Activated naive CD8-positive, alpha-beta T cell treated with anti-CD3 and anti-CD28 coated beads, Interleukin-2, amount 50 U/mL, for 16 hours (primary cell): Measurements from ENCODE around the gene FABP3.

ENCODE experiments used
- DNase-seq: peaks from one replicate; pipeline ENCODE4 v3.0.0-alpha.2; 2020; ENCODE audit warnings: low read depth, low spot score

FABP3 gene

DNA sequence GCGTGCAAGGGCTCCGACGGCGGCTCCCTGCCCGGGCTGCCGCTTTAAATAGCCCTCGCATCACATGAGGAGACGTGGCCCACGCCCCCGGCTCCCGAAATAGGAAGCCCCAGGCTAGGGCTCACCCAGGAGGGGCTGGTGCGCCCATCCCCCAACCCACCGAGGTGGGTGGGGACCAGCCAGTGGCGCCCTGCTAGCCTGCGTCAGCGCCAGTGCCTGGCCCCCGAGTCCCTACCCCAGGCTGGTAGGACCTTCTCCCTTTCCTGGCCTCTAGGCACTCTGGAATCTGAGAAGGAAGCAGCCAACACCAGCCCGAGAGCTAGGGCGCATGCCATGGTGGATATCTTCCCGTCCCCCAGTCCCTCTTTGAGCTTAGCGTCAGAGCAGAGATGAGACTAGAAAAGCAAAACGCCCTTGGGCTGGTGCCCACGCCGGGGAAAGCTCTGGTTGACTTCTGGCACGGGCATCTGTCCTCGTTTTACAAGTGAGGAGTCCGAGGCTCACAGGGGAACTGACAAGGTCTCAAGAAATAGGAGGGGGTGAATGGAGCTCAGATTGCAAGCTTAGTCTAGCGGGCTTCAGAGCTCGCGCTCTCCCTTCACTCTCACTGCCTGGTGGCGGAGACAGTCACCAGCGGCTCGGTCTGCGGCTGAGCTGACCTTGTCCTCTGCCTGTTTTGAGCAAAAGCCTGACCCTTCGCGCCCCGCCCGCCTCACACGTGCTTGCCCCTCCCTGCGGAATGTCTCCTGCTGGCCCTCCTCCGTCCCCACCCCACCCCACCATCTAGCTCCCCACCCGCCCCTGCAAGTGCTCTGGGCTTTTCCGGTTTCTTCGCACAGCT lies at the start of gene FABP3:
Gene FABP3 (minus strand): TSS at position 21 of the 841 bp plus-strand sequence. CDS start 62 bp downstream, outside the sequence.
- no peak for DNase-seq

GRCh38 chr1:31421371-31422040 lies 48.6 kb upstream of the FABP3 start:
- no peak for DNase-seq

DNA sequence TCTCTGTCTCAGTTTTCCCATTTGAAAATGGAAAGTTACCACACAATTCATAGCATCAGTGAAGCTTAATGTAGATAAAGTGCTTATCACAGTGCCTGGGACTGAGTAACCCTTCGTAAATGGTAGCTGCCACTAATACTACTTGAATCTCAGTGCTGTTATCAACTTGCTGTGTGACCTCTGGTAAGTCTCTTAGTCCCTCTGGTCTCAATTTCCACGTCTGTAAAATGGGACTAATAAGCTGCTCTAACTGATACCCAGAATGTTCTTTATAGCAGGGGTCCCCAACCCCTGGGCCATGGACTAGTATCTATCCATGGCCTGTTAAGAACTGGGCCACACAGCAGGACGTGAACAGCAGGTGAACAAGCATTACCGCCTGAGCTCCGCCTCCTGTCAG lies 47.8 kb upstream of the FABP3 start:
- DNase-seq: no peak

GRCh38 chr1:31418626-31419323 lies 45.9 kb upstream of the FABP3 start:
- no peak for DNase-seq

GRCh38 chr1:31417148-31417547 lies 44.3 kb upstream of the FABP3 start:
- no peak for DNase-seq

DNA sequence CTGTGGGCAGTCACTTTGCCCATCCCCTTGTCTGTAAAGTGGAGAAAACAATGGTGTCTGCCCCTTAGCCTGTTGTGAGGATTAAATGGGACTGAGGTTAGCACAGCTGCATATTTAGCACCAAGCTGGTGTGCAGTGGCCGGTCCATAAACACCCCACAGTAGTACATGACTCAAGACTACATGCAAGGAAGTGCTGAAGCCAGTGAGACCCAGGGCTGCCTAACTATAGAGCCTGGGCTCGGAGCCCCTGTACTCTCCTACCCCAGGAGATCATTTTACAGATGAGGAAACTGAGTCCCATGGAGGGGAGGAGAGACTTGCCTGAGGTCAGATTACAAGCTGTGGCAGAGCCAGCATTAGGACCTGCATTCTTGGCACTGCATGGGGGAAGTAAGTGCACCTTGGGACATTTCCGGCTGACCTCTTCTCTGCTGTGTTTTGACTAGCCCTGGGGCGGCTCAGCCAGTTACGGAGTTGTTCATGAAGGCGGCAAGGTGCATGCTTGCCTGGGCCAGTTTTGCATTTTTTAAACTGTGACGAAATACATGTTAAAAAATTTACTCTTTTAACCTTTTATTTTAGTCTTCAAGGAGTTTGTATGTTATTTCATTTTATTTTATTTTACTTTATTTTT lies 43.3 kb upstream of the FABP3 start:
- no peak for DNase-seq

- no peak for DNase-seq
Measured at GRCh38 chr1:31415658-31416057, 42.8 kb upstream of the FABP3 start.

- no peak for DNase-seq
Measured at GRCh38 chr1:31414980-31415370, 42.1 kb upstream of the FABP3 start.

DNA sequence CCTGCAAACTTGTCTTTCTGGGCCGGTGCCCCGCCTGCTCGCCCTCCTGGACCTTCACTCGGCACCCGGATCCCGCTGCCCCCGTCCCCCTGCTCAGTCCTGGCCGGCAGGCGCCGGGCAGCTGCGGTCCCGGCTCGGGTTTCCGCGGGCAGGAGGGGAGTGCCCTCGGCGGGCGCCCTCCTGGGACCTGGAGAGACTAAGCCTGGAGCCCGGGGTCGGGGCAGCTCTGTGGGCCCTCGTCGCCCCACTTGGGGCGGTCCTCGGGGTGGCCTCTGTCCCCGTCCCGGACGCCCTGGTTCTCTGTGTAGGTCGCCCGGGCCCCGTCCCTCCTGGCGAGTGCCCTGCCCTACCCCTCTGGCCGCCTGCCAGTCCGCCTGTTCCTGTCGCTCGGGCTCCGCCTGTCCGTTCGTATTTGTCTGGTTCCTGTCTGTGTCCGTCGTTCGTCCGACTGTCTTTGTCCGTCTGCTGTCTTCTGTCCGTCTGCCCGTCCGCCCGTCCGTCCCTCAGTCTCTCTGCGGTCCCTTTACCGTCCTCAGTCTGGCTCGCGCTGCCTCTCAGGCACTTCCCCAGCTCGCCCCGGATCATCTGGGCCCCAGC lies 40.6 kb upstream of the FABP3 start:
- DNase-seq: no peak

DNA sequence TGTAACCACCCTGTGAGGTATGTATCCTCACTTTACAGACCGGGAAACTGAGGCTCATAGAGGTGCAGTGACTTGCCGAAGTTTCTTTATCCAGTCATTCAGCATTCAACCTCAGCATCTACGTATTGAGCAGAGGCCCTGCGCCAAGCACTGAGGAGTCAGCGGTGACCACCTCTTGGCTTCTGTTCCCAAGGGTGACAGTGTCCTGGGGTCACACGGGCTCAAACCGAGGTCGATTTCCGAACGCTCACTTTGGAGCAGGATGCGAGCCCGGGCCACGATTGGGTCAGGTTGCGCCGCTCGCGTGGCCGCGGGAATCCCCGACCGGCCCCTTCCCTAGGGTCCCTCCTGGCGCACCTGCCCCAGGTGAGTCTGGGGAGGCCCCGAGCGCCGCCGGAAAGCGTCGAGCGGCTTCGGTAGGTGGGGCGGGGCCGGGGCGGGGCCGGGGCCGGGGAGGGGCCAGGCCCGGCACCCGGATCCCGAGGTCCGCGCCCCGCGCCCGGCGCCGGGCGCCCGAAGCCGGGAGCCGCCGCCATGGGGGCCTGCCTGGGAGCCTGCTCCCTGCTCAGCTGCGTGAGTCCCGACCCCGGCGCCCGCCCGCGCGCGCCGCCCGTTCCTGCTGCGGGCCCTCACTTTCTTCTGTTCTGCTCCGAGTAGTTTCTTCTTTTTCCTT lies 40.0 kb upstream of the FABP3 start, which contains the start of gene SERINC2:
Gene SERINC2 (plus strand): TSS at position 482 of the 673 bp plus-strand sequence. CDS start 53 bp downstream, at position 535.
- DNase-seq: no peak

GRCh38 chr1:31412205-31412604 lies 39.3 kb upstream of the FABP3 start:
- DNase-seq: no peak

DNA sequence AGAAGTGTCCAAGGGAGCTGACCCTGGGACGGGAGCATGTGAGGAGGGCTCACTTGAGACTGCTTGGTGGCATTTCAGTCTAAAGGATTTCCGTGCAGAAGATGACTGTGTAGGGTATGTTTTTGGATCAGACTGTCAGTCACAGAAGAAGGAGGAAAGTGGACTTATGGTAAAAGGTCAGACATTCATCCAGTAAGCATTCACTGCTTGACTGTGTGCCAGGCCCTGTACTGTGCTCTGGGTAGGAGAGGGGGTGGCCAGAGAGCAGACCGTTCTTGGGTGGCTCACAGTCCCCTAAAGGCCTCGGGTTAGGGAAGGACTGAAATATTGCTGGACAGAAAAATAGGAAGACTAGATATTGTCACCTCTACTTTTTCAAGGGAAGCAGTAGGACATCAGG lies 38.0 kb upstream of the FABP3 start:
- DNase-seq: no peak

- no peak for DNase-seq
Measured at GRCh38 chr1:31409946-31410858, 37.3 kb upstream of the FABP3 start.

DNA sequence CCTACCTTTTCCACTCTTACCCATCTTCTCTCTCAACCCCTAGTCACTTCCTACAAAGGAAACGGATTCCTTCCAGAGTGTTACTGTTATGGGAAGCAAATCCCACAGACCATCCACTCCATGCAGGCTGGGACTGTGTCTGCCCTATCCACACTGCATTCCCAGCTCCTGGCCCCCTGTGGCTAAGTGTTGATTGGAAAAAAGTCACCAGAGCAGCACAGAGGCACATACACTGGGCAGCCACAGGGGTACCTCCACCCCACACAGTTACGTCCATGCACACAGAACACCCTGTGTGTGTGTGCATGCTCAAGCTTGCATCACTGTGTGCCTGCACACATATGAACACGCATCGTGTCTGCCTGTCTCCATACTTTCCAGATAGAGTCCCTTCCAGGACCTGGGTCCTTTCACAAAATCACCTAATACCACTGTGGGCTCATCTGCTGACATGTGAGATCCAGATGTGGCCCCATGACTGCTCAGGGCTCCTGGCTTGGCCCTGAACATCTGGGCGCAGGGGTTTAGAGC lies 36.0 kb upstream of the FABP3 start:
- no peak for DNase-seq

- DNase-seq: no peak
Measured at GRCh38 chr1:31407029-31407626, 34.3 kb upstream of the FABP3 start.

- no peak for DNase-seq
Measured at GRCh38 chr1:31405578-31406245, 32.8 kb upstream of the FABP3 start.

GRCh38 chr1:31401241-31401640 lies 28.4 kb upstream of the FABP3 start:
- DNase-seq: no peak

GRCh38 chr1:31400393-31400792 lies 27.5 kb upstream of the FABP3 start:
- DNase-seq: no peak

DNA sequence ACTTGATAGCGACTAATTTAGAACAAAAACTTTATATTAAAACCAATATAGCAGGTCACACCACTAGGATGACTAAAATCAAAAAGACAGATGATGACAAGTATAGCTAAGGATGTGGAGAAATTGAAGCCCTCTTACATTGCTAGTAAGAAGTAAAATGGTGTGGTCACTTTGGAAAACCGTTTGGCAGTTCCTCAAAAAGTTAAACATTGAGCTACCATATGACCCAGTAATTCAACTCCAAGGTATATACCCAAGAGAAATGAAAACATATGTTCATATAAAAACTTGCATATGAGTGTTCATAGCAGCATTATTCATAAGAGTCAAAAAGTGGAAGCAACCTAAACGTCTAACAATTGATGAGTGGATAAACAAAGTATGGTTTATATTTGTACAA lies 27.1 kb upstream of the FABP3 start:
- no peak for DNase-seq
